GM23338 (cell line): ENCODE data around the gene FEN1. TPM values are rescaled to one million over a fixed set of nuclear protein-coding genes. Genes with fewer than 3 reads are reported as not detected.

Experiments
- ATAC-seq: fragments of 200-7000 bp; cut with Tn5 transposase; 3 replicates; pipeline ENCODE4 v1.9.1; 2020
- DNase-seq: peaks from one replicate; pipeline ENCODE4 v3.0.0-alpha.2; 2015; ENCODE audit warnings: low spot score
- H2AFZ ChIP-seq: fragments of 200-600 bp; sonication (generic); 2 replicates; pipeline ENCODE4 v1.8.0; 2016; ENCODE audit warnings: antibody characterized with exemption, mild to moderate bottlenecking, moderate library complexity
- H3F3A ChIP-seq: fragments of 200-600 bp; sonication (generic); replicated peaks from 2 replicates; pipeline ENCODE4 v1.8.0; 2017; ENCODE audit warnings: antibody characterized with exemption, mixed run types, low read depth
- H3K27ac ChIP-seq: fragments of 200-600 bp; sonication (generic); 2 replicates; pipeline ENCODE4 v1.6.1; 2016; ENCODE audit warnings: low read depth
- H3K27me3 ChIP-seq: fragments of 200-600 bp; sonication (generic); 2 replicates; pipeline ENCODE4 v1.8.0; 2016; ENCODE audit warnings: mild to moderate bottlenecking, mixed run types, moderate library complexity; ENCODE audit not compliant: insufficient read depth
- H3K36me3 ChIP-seq: fragments of 200-600 bp; sonication (generic); 2 replicates; pipeline ENCODE4 v1.8.0; 2016; ENCODE audit warnings: mild to moderate bottlenecking; ENCODE audit not compliant: insufficient read depth
- H3K4me1 ChIP-seq: fragments of 200-600 bp; sonication (generic); 2 replicates; pipeline ENCODE4 v1.8.0; 2016; ENCODE audit warnings: mild to moderate bottlenecking, moderate library complexity; ENCODE audit not compliant: insufficient read depth
- H3K4me2 ChIP-seq: fragments of 200-600 bp; sonication (generic); 2 replicates; pipeline ENCODE4 v1.7.1; 2017; ENCODE audit warnings: mixed run types
- H3K4me3 ChIP-seq: fragments of 200-600 bp; sonication (generic); 2 replicates; pipeline ENCODE4 v1.6.1; 2016; ENCODE audit warnings: mixed run types
- H3K79me2 ChIP-seq: fragments of 200-600 bp; sonication (generic); replicated peaks from 2 replicates; pipeline ENCODE4 v1.8.0; 2017; ENCODE audit warnings: mild to moderate bottlenecking; ENCODE audit not compliant: insufficient read depth
- H3K9me2 ChIP-seq: fragments of 200-600 bp; sonication (generic); 2 replicates; pipeline ENCODE4 v1.8.0; 2017; ENCODE audit not compliant: insufficient read depth
- H4K20me1 ChIP-seq: fragments of 200-600 bp; sonication (generic); replicated peaks from 2 replicates; pipeline ENCODE4 v1.8.0; 2017; ENCODE audit warnings: mild to moderate bottlenecking; ENCODE audit not compliant: insufficient read depth
- H3K27ac Mint-ChIP-seq: 2 replicates; pipeline ENCODE4 v1.8.0; 2020; ENCODE audit warnings: inconsistent platforms, mild to moderate bottlenecking, moderate library complexity, mixed read lengths
- H3K27me3 Mint-ChIP-seq: 3 replicates; pipeline ENCODE4 v1.8.0; 2022; ENCODE audit warnings: low read depth, mild to moderate bottlenecking, moderate library complexity, mixed read lengths, inconsistent platforms; ENCODE audit not compliant: insufficient read depth, poor library complexity
- H3K36me3 Mint-ChIP-seq: 3 replicates; pipeline ENCODE4 v1.8.0; 2021; ENCODE audit warnings: low read depth, mild to moderate bottlenecking, inconsistent platforms, moderate library complexity, mixed read lengths
- H3K4me1 Mint-ChIP-seq: 3 replicates; pipeline ENCODE4 v1.8.0; 2020; ENCODE audit warnings: mild to moderate bottlenecking, inconsistent platforms, mixed read lengths
- H3K4me3 Mint-ChIP-seq: 3 replicates; pipeline ENCODE4 v1.8.0; 2021; ENCODE audit warnings: moderate library complexity, mild to moderate bottlenecking, inconsistent platforms, mixed read lengths
- H3K9me3 Mint-ChIP-seq: 3 replicates; pipeline ENCODE4 v1.8.0; 2020; ENCODE audit warnings: moderate library complexity, mild to moderate bottlenecking, inconsistent platforms, mixed read lengths
- CTCF ChIP-seq, 2 experiments: fragments of 200-600 bp in 1 of 2; sonication (generic) in 1 of 2; conservative IDR thresholded peaks; 2 replicates each; pipeline versions ENCODE4 v1.5.1 to v1.6.1; 2016 to 2017; ENCODE audit warnings: antibody characterized with exemption in 2 of 2, low read depth in 2 of 2, mild to moderate bottlenecking in 2 of 2, moderate library complexity in 1 of 2
- EZH2phosphoT487 ChIP-seq: fragments of 200-600 bp; sonication (generic); IDR thresholded peaks from one replicate; pipeline ENCODE4 v1.8.1; 2018; ENCODE audit warnings: antibody characterized with exemption; ENCODE audit not compliant: unreplicated experiment
- NANOG ChIP-seq: IDR thresholded peaks from 2 replicates; pipeline ENCODE4 v1.6.1; 2016; ENCODE audit warnings: antibody characterized with exemption, borderline replicate concordance
- STAT1 ChIP-seq: IDR thresholded peaks from one replicate; pipeline ENCODE4 v1.6.1; 2016; ENCODE audit warnings: antibody characterized with exemption; ENCODE audit not compliant: unreplicated experiment
- ZNF462 ChIP-seq: fragments of 250-450 bp; sonication (Bioruptor Pico); IDR thresholded peaks from 2 replicates; pipeline ENCODE4 v1.5.0; 2020; ENCODE audit warnings: mild to moderate bottlenecking, moderate library complexity
- polyA plus RNA-seq: library from polyadenylated mRNA; unstranded; fragments of >200 nt; fragmentation: Nextera tagmentation; extraction: Ambion mirVana; gene quantifications from 2 replicates; pipeline ENCODE4 v1.2.1, GENCODE V29; 2016
- total RNA-seq: library from RNA; depleted of rRNA; stranded (reverse); fragments of >200 nt; shearing (Covaris generic); gene quantifications from 2 replicates; pipeline ENCODE4 v1.2.3, GENCODE V29; 2014

FEN1 gene
- total and polyA plus RNA-seq, 2 experiments from 2014 or later, result 85.1 to 89.0 TPM

- TF ChIP-seq ZNF462 (CRISPR knock-in tag) (no peak), EZH2phosphoT487 (no peak), CTCF (conservative IDR thresholded peaks at IDR 0.05; ENCODE audit: low read depth in 2 of 2) (no peak), STAT1 (no peak)
Measured at GRCh38 chr11:61763930-61764605, 28.6 kb upstream of the FEN1 start (continued).

- TF ChIP-seq CTCF (conservative IDR thresholded peaks at IDR 0.05; ENCODE audit: low read depth in 2 of 2) (peak in 1 of 2 experiments; percentile 28; a peak in 2 of 4 replicates), NANOG (no peak)
- no peaks in the 10 kb centered on the region; the same call in 2 of the 3 replicates for H3K36me3 Mint-ChIP-seq
- no peaks in the 10 kb centered on the region for H4K20me1 ChIP-seq
- H3K36me3 ChIP-seq, result no peaks in the 10 kb centered on the region
- H3K4me1 ChIP-seq, result peaks cover 15% of the 10 kb centered on the region; the same call in 1 of the 2 replicates
- no peak overlapping the region for H3K27ac Mint-ChIP-seq
- H3K4me1 Mint-ChIP-seq, result peaks cover 19% of the 10 kb centered on the region; the same call in 2 of the 3 replicates
- H3K4me3 Mint-ChIP-seq, result no peak overlapping the region
- DNase-seq, result peak; percentile 66
- no peak overlapping the region for H3K27ac ChIP-seq
- no peaks in the 10 kb centered on the region for H3K27me3 ChIP-seq
- peaks cover 14% of the 10 kb centered on the region for H3K27me3 Mint-ChIP-seq
- no peaks in the 10 kb centered on the region for H3F3A ChIP-seq
- no peak overlapping the region for H3K4me2 ChIP-seq
- no peaks in the 10 kb centered on the region for H3K79me2 ChIP-seq
- no peak overlapping the region for H3K4me3 ChIP-seq
- H3K9me2 ChIP-seq, result no peaks in the 10 kb centered on the region
- no peak overlapping the region for H2AFZ ChIP-seq
- no peaks in the 10 kb centered on the region; the same call in 2 of the 3 replicates for H3K9me3 Mint-ChIP-seq
- peak; percentile 57 for ATAC-seq
Measured at GRCh38 chr11:61764606-61765260, 28.0 kb upstream of the FEN1 start.
